ENCODE measurements around the gene C11orf24.

Gene C11orf24

GRCh38 chr11:68242616-68243015 lies 29.2 kb downstream of the C11orf24 start:
- no peak for DNase-seq (ENCODE audit: low read depth, low spot score)
- Histone ChIP-seq H3K27ac (ENCODE audit: low read length) (no peak overlapping the region), H3K9me3 (ENCODE audit: control insufficient read depth, insufficient read depth, low read length) (no peaks in the 10 kb centered on the region), H3K27me3 (ENCODE audit: control insufficient read depth, insufficient read depth, low read length) (no peaks in the 10 kb centered on the region), H3K36me3 (ENCODE audit: control insufficient read depth, insufficient read depth, low read length) (no peaks in the 10 kb centered on the region), H3K4me1 (ENCODE audit: control insufficient read depth, insufficient read depth, low read length) (no peaks in the 10 kb centered on the region), H3K4me3 (ENCODE audit: low read length) (no peak overlapping the region)
- no CpG with 5 or more reads among the region's 2 CpGs for WGBS (ENCODE audit: insufficient coverage, insufficient read length)

- H3K4me1 ChIP-seq (ENCODE audit: control insufficient read depth, insufficient read depth, low read length) = no peaks in the 10 kb centered on the region
- no peaks in the 10 kb centered on the region for H3K27me3 ChIP-seq (ENCODE audit: control insufficient read depth, insufficient read depth, low read length)
- no peak overlapping the region for H3K27ac ChIP-seq (ENCODE audit: low read length)
- no peak overlapping the region for H3K4me3 ChIP-seq (ENCODE audit: low read length)
- WGBS (ENCODE audit: insufficient coverage, insufficient read length) = no CpG with 5 or more reads among the region's 7 CpGs
- no peak for DNase-seq (ENCODE audit: low read depth, low spot score)
- no peaks in the 10 kb centered on the region for H3K36me3 ChIP-seq (ENCODE audit: control insufficient read depth, insufficient read depth, low read length)
- H3K9me3 ChIP-seq (ENCODE audit: control insufficient read depth, insufficient read depth, low read length) = no peaks in the 10 kb centered on the region
Observed at GRCh38 chr11:68231621-68232020, 40.2 kb downstream of the C11orf24 start.

- H3K4me1 ChIP-seq (ENCODE audit: control insufficient read depth, insufficient read depth, low read length) = no peaks in the 10 kb centered on the region
- no CpG with 5 or more reads among the region's 1 CpG for WGBS (ENCODE audit: insufficient coverage, insufficient read length)
- H3K27me3 ChIP-seq (ENCODE audit: control insufficient read depth, insufficient read depth, low read length) = no peaks in the 10 kb centered on the region
- H3K9me3 ChIP-seq (ENCODE audit: control insufficient read depth, insufficient read depth, low read length) = no peaks in the 10 kb centered on the region
- no peaks in the 10 kb centered on the region for H3K36me3 ChIP-seq (ENCODE audit: control insufficient read depth, insufficient read depth, low read length)
- H3K4me3 ChIP-seq (ENCODE audit: low read length) = no peak overlapping the region
- no peak overlapping the region for H3K27ac ChIP-seq (ENCODE audit: low read length)
- DNase-seq (ENCODE audit: low read depth, low spot score) = no peak
Observed at GRCh38 chr11:68229601-68230000, 42.2 kb downstream of the C11orf24 start.

- no CpG with 5 or more reads among the region's 9 CpGs for WGBS (ENCODE audit: insufficient coverage, insufficient read length)
- no peaks in the 10 kb centered on the region for H3K27me3 ChIP-seq (ENCODE audit: control insufficient read depth, insufficient read depth, low read length)
- DNase-seq (ENCODE audit: low read depth, low spot score) = no peak
Observed at GRCh38 chr11:68226421-68226820, 45.4 kb downstream of the C11orf24 start.

GRCh38 chr11:68224606-68225005 lies 47.2 kb downstream of the C11orf24 start:
- no peak for DNase-seq (ENCODE audit: low read depth, low spot score)
- Histone ChIP-seq H3K4me3 (ENCODE audit: low read length) (no peak overlapping the region), H3K4me1 (ENCODE audit: control insufficient read depth, insufficient read depth, low read length) (no peaks in the 10 kb centered on the region), H3K36me3 (ENCODE audit: control insufficient read depth, insufficient read depth, low read length) (no peaks in the 10 kb centered on the region), H3K27ac (ENCODE audit: low read length) (no peak overlapping the region), H3K9me3 (ENCODE audit: control insufficient read depth, insufficient read depth, low read length) (no peaks in the 10 kb centered on the region), H3K27me3 (ENCODE audit: control insufficient read depth, insufficient read depth, low read length) (no peaks in the 10 kb centered on the region)
- no CpG with 5 or more reads among the region's 11 CpGs for WGBS (ENCODE audit: insufficient coverage, insufficient read length)

More at GRCh38 chr11:68226421-68226820, 45.4 kb downstream of the C11orf24 start:
- Histone ChIP-seq H3K4me1 (ENCODE audit: control insufficient read depth, insufficient read depth, low read length) (no peaks in the 10 kb centered on the region), H3K4me3 (ENCODE audit: low read length) (no peak overlapping the region), H3K9me3 (ENCODE audit: control insufficient read depth, insufficient read depth, low read length) (no peaks in the 10 kb centered on the region), H3K27ac (ENCODE audit: low read length) (no peak overlapping the region), H3K36me3 (ENCODE audit: control insufficient read depth, insufficient read depth, low read length) (no peaks in the 10 kb centered on the region)

GRCh38 chr11:68223275-68223674 lies 48.5 kb downstream of the C11orf24 start:
- no peaks in the 10 kb centered on the region for H3K36me3 ChIP-seq (ENCODE audit: control insufficient read depth, insufficient read depth, low read length)
- no peaks in the 10 kb centered on the region for H3K4me1 ChIP-seq (ENCODE audit: control insufficient read depth, insufficient read depth, low read length)
- no peaks in the 10 kb centered on the region for H3K9me3 ChIP-seq (ENCODE audit: control insufficient read depth, insufficient read depth, low read length)
- H3K4me3 ChIP-seq (ENCODE audit: low read length) = no peak overlapping the region
- H3K27ac ChIP-seq (ENCODE audit: low read length) = no peak overlapping the region
- no peak for DNase-seq (ENCODE audit: low read depth, low spot score)
- H3K27me3 ChIP-seq (ENCODE audit: control insufficient read depth, insufficient read depth, low read length) = no peaks in the 10 kb centered on the region
- no CpG with 5 or more reads among the region's 6 CpGs for WGBS (ENCODE audit: insufficient coverage, insufficient read length)

- no CpG with 5 or more reads among the region's 5 CpGs for WGBS (ENCODE audit: insufficient coverage, insufficient read length)
- Histone ChIP-seq H3K27me3 (ENCODE audit: control insufficient read depth, insufficient read depth, low read length) (no peaks in the 10 kb centered on the region), H3K4me1 (ENCODE audit: control insufficient read depth, insufficient read depth, low read length) (no peaks in the 10 kb centered on the region), H3K4me3 (ENCODE audit: low read length) (no peak overlapping the region), H3K27ac (ENCODE audit: low read length) (no peak overlapping the region), H3K9me3 (ENCODE audit: control insufficient read depth, insufficient read depth, low read length) (no peaks in the 10 kb centered on the region), H3K36me3 (ENCODE audit: control insufficient read depth, insufficient read depth, low read length) (no peaks in the 10 kb centered on the region)
- DNase-seq (ENCODE audit: low read depth, low spot score) = no peak
Observed at GRCh38 chr11:68221406-68221805, 50.4 kb downstream of the C11orf24 start.

GRCh38 chr11:68216171-68216938 lies 55.4 kb downstream of the C11orf24 start:
- no peaks in the 10 kb centered on the region for H3K27me3 ChIP-seq (ENCODE audit: control insufficient read depth, insufficient read depth, low read length)
- H3K4me1 ChIP-seq (ENCODE audit: control insufficient read depth, insufficient read depth, low read length) = no peaks in the 10 kb centered on the region
- DNase-seq (ENCODE audit: low read depth, low spot score) = no peak
- no peak overlapping the region for H3K4me3 ChIP-seq (ENCODE audit: low read length)
- WGBS (ENCODE audit: insufficient coverage, insufficient read length) = no CpG with 5 or more reads among the region's 22 CpGs
- H3K36me3 ChIP-seq (ENCODE audit: control insufficient read depth, insufficient read depth, low read length) = no peaks in the 10 kb centered on the region
- H3K27ac ChIP-seq (ENCODE audit: low read length) = no peak overlapping the region
- H3K9me3 ChIP-seq (ENCODE audit: control insufficient read depth, insufficient read depth, low read length) = no peaks in the 10 kb centered on the region

- Histone ChIP-seq H3K36me3 (ENCODE audit: control insufficient read depth, insufficient read depth, low read length) (no peaks in the 10 kb centered on the region), H3K27ac (ENCODE audit: low read length) (no peak overlapping the region), H3K4me1 (ENCODE audit: control insufficient read depth, insufficient read depth, low read length) (no peaks in the 10 kb centered on the region), H3K9me3 (ENCODE audit: control insufficient read depth, insufficient read depth, low read length) (no peaks in the 10 kb centered on the region), H3K27me3 (ENCODE audit: control insufficient read depth, insufficient read depth, low read length) (no peaks in the 10 kb centered on the region), H3K4me3 (ENCODE audit: low read length) (no peak overlapping the region)
- WGBS (ENCODE audit: insufficient coverage, insufficient read length) = no CpG with 5 or more reads among the region's 6 CpGs
- DNase-seq (ENCODE audit: low read depth, low spot score) = no peak
Observed at GRCh38 chr11:68215524-68216170, 56.1 kb downstream of the C11orf24 start.

- DNase-seq (ENCODE audit: low read depth, low spot score) = no peak
- no peaks in the 10 kb centered on the region for H3K9me3 ChIP-seq (ENCODE audit: control insufficient read depth, insufficient read depth, low read length)
- no CpG with 5 or more reads among the region's 15 CpGs for WGBS (ENCODE audit: insufficient coverage, insufficient read length)
- no peak overlapping the region for H3K4me3 ChIP-seq (ENCODE audit: low read length)
- H3K27me3 ChIP-seq (ENCODE audit: control insufficient read depth, insufficient read depth, low read length) = no peaks in the 10 kb centered on the region
- no peaks in the 10 kb centered on the region for H3K36me3 ChIP-seq (ENCODE audit: control insufficient read depth, insufficient read depth, low read length)
- no peak overlapping the region for H3K27ac ChIP-seq (ENCODE audit: low read length)
- H3K4me1 ChIP-seq (ENCODE audit: control insufficient read depth, insufficient read depth, low read length) = no peaks in the 10 kb centered on the region
Observed at GRCh38 chr11:68215087-68215445, 56.7 kb downstream of the C11orf24 start.
